Hepatocyte (in vitro differentiated cells): ENCODE measurements around the gene INF2.

Source experiments
- EZH2 ChIP-seq: fragments of 200-600 bp; sonication (generic); IDR thresholded peaks from 2 replicates; pipeline ENCODE4 v1.6.1; 2016; ENCODE audit warnings: antibody characterized with exemption, mild to moderate bottlenecking, borderline replicate concordance
- EZH2phosphoT487 ChIP-seq: fragments of 200-600 bp; sonication (generic); IDR thresholded peaks from one replicate; pipeline ENCODE4 v1.6.1; 2018; ENCODE audit warnings: antibody characterized with exemption, mild to moderate bottlenecking, low read depth, moderate library complexity; ENCODE audit not compliant: unreplicated experiment, severe bottlenecking
- TF ChIP-seq, protein P1 (sequence below): fragments of 200-600 bp; sonication (generic); IDR thresholded peaks from 2 replicates; pipeline ENCODE4 v1.5.1; 2016; ENCODE audit warnings: antibody characterized with exemption, mild to moderate bottlenecking; ENCODE audit not compliant: poor library complexity

GRCh38 chr14:104651876-104652260 is 37.5 kb upstream of the INF2 start:
- TF ChIP-seq, protein P1, sequence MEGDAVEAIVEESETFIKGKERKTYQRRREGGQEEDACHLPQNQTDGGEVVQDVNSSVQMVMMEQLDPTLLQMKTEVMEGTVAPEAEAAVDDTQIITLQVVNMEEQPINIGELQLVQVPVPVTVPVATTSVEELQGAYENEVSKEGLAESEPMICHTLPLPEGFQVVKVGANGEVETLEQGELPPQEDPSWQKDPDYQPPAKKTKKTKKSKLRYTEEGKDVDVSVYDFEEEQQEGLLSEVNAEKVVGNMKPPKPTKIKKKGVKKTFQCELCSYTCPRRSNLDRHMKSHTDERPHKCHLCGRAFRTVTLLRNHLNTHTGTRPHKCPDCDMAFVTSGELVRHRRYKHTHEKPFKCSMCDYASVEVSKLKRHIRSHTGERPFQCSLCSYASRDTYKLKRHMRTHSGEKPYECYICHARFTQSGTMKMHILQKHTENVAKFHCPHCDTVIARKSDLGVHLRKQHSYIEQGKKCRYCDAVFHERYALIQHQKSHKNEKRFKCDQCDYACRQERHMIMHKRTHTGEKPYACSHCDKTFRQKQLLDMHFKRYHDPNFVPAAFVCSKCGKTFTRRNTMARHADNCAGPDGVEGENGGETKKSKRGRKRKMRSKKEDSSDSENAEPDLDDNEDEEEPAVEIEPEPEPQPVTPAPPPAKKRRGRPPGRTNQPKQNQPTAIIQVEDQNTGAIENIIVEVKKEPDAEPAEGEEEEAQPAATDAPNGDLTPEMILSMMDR: no peak
- TF ChIP-seq EZH2phosphoT487: no peak
- no peak for TF ChIP-seq EZH2
